Activated CD4-positive, alpha-beta T cell treated with anti-CD3 and anti-CD28 coated beads, Interleukin-2, amount 10 ng/mL, durations not matched to agents 24 days and 14 days (primary cell): ENCODE measurements around the gene FARP2. TPM values are rescaled to one million over a fixed set of nuclear protein-coding genes. Genes with fewer than 3 reads are reported as not detected.
"Not testable (repeated sequence)": the region's sequence is repeated elsewhere in the genome, so short reads cannot be mapped to it uniquely, and the experiment has no call there.

Source experiments
- DNase-seq: peaks from one replicate; pipeline ENCODE4 v3.0.0; 2022
- H3K27ac Mint-ChIP-seq: one replicate; pipeline ENCODE4 v1.8.0; 2022; ENCODE audit warnings: mild to moderate bottlenecking, mixed read lengths
- H3K27me3 Mint-ChIP-seq: one replicate; pipeline ENCODE4 v1.8.0; 2022; ENCODE audit warnings: mixed read lengths
- H3K36me3 Mint-ChIP-seq: one replicate; pipeline ENCODE4 v1.8.0; 2022; ENCODE audit warnings: low read depth, mild to moderate bottlenecking, mixed read lengths
- H3K4me1 Mint-ChIP-seq: one replicate; pipeline ENCODE4 v1.8.0; 2021; ENCODE audit warnings: mixed read lengths
- H3K4me3 Mint-ChIP-seq: one replicate; pipeline ENCODE4 v1.8.0; 2022; ENCODE audit warnings: mild to moderate bottlenecking, moderate library complexity, mixed read lengths
- H3K9me3 Mint-ChIP-seq: one replicate; pipeline ENCODE4 v1.8.0; 2021; ENCODE audit warnings: mixed read lengths
- intact Hi-C: fragments of 100-400 bp; cut with micrococcal nuclease; formaldehyde crosslinking; loops from one replicate; pipeline ENCODE4 v1.15.1; 2023
- total RNA-seq: library from RNA; stranded (reverse); gene quantifications from 2 replicates; pipeline ENCODE4 v1.2.3, GENCODE V29; 2022

Gene FARP2
- total RNA-seq, 1 donor from 2014 or later = 36.5 TPM

GRCh38 chr2:241417626-241418025 is 61.5 kb downstream of the FARP2 start:
- intact Hi-C loops = no loop called here
- Mint-ChIP-seq H3K4me3 (no peak overlapping the region), H3K4me1 (no peaks in the 10 kb centered on the region), H3K9me3 (peaks cover 2% of the 10 kb centered on the region), H3K27me3 (no peaks in the 10 kb centered on the region), H3K36me3 (peaks cover 22% of the 10 kb centered on the region), H3K27ac (no peak overlapping the region)
- no peak for DNase-seq

GRCh38 chr2:241421330-241421729 is 65.2 kb downstream of the FARP2 start:
- no peak for DNase-seq
- H3K27ac Mint-ChIP-seq = no peak overlapping the region
- no peak overlapping the region for H3K4me3 Mint-ChIP-seq
- no peaks in the 10 kb centered on the region for H3K4me1 Mint-ChIP-seq
- H3K9me3 Mint-ChIP-seq = peaks cover 25% of the 10 kb centered on the region
- H3K36me3 Mint-ChIP-seq = peaks cover 34% of the 10 kb centered on the region
- no peaks in the 10 kb centered on the region for H3K27me3 Mint-ChIP-seq
- intact Hi-C loops = no loop called here

DNA sequence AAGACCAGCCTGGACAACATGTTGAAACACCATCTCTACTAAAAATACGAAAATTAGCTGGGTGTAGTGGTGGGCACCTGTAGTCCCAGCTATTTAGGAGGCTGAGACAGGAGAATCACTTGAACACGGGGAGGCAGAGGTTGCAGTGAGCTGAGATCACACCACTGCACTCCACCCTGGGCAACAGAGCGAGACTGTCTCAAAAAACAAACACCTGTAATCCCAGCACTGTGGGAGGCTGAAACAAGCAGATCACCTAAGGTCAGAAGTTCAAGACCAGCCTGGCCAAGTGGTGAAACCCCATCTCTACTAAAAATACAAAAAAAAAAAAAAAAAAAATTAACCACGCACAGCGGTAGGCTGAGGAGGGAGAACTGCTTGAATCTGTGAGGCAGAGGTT is 65.9 kb downstream of the FARP2 start:
- H3K4me3 Mint-ChIP-seq, intact Hi-C loops, H3K27ac Mint-ChIP-seq, DNase-seq, H3K27me3 Mint-ChIP-seq, H3K4me1 Mint-ChIP-seq: not testable (repeated sequence)
- H3K36me3 Mint-ChIP-seq = peaks cover 32% of the 10 kb centered on the region
- peaks cover 25% of the 10 kb centered on the region for H3K9me3 Mint-ChIP-seq

DNA sequence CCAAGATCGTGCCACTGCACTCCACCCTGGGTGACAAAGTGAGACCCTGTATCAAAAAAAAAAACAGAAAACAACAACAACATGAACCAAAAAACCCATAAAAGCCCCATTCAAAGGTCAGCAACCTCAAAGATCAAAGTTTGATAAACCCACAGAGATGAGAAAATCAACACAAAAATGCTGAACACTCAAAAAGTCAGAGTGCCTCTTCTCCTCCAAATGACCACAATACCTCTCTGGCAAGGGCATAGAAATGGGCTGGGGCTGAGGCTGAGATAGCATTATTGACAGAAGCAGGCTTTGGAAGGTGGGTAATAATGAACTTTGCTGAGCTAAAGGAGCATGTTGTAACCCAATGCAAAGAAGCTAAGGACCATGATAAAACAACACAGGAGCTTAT is 66.3 kb downstream of the FARP2 start:
- Mint-ChIP-seq H3K27me3 (no peaks in the 10 kb centered on the region), H3K4me1 (no peaks in the 10 kb centered on the region), H3K36me3 (peaks cover 32% of the 10 kb centered on the region), H3K27ac (no peak overlapping the region), H3K9me3 (peaks cover 25% of the 10 kb centered on the region), H3K4me3 (no peak overlapping the region)
- intact Hi-C loops = no loop called here
- DNase-seq = no peak

- H3K9me3 Mint-ChIP-seq = peaks cover 25% of the 10 kb centered on the region
- H3K27ac Mint-ChIP-seq, H3K4me1 Mint-ChIP-seq, DNase-seq, H3K4me3 Mint-ChIP-seq, H3K27me3 Mint-ChIP-seq, intact Hi-C loops: not testable (repeated sequence)
- peaks cover 32% of the 10 kb centered on the region for H3K36me3 Mint-ChIP-seq
These were observed 67.4 kb downstream of the FARP2 start for GRCh38 chr2:241423489-241423888.

GRCh38 chr2:241425368-241425767 is 69.3 kb downstream of the FARP2 start:
- intact Hi-C loops = no loop called here
- peaks cover 32% of the 10 kb centered on the region for H3K36me3 Mint-ChIP-seq
- no peaks in the 10 kb centered on the region for H3K4me1 Mint-ChIP-seq
- no peak overlapping the region for H3K27ac Mint-ChIP-seq
- H3K27me3 Mint-ChIP-seq = no peaks in the 10 kb centered on the region
- H3K9me3 Mint-ChIP-seq = peaks cover 25% of the 10 kb centered on the region
- DNase-seq = no peak
- no peak overlapping the region for H3K4me3 Mint-ChIP-seq

DNA sequence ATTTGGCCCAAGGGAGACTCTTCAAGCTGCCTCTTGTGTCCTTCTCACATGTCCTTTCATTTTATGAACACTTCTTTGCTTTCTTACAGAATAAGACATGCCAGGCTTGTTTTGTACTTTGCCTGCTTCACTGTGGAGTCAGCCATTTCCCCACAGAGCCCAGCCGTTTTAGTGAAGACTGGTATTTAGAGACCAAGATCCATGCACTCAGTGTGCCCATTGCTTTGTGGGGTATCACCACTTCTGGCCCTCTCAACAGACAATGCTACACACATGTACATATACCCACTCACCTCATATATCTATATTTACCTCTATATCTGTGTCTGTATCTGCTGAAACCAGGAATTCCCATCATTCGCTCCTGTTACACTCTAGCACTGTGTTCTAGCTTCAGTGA is 74.1 kb downstream of the FARP2 start:
- no peaks in the 10 kb centered on the region for H3K4me1 Mint-ChIP-seq
- intact Hi-C loops = no loop called here
- no peak overlapping the region for H3K4me3 Mint-ChIP-seq
- H3K27me3 Mint-ChIP-seq = no peaks in the 10 kb centered on the region
- H3K27ac Mint-ChIP-seq = no peak overlapping the region
- no peak for DNase-seq
- H3K9me3 Mint-ChIP-seq = no peaks in the 10 kb centered on the region
- H3K36me3 Mint-ChIP-seq = peaks cover 19% of the 10 kb centered on the region

DNA sequence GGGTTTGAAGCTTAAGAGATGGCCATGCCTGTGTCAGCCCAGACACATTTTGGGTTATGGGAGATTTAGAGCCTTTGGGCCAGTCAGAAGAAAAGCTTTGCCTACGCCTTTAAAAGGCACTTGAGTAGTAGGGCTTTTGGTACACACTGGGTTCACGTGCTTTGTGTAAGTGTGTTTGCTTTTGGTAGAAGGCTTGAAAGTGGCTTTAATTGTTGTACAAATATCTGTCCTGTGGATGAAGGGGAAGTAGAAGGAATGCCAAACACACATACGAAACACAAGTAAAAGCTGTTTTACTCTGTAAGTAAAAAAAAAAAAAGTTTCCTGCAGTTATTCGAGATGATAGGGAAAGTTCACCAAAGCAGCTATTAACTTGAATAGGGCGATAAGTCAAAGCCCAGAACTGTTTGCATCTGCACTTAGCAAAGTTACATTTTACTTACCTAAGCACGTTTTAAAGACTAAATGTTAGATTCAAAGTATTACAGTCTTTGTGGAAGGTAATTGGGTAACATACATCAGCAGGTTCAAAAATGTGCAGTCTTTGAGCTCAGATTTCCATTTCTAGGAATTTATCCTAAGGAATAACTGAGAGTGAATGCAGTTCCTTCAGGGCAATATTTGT is 76.9 kb downstream of the FARP2 start:
- no peaks in the 10 kb centered on the region for H3K9me3 Mint-ChIP-seq
- no peak overlapping the region for H3K27ac Mint-ChIP-seq
- DNase-seq = no peak
- H3K27me3 Mint-ChIP-seq = no peaks in the 10 kb centered on the region
- intact Hi-C loops = no loop called here
- H3K4me3 Mint-ChIP-seq = no peak overlapping the region
- no peaks in the 10 kb centered on the region for H3K4me1 Mint-ChIP-seq
- H3K36me3 Mint-ChIP-seq = peaks cover 29% of the 10 kb centered on the region

DNA sequence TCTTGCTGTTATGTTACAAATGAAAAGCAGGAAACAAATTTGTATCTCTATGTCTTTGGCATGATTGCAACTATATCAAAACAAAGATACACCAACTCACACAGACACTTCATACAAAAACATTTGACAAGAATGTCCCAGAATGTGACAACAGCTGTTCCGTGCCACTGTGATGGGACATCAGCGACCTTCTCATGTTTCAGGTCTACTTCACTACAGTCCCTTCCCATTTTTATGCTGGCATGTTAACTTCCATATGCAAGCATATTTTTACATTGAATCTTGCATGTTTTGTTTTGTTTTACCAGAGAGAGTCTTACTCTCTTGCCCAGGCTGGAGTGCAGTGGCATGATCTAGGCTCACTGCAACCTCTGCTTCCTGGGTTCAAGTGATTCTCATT is 81.1 kb downstream of the FARP2 start:
- Mint-ChIP-seq H3K4me3 (no peak overlapping the region), H3K27me3 (peaks cover 6% of the 10 kb centered on the region), H3K4me1 (no peaks in the 10 kb centered on the region), H3K36me3 (peaks cover 35% of the 10 kb centered on the region), H3K27ac (no peak overlapping the region), H3K9me3 (no peaks in the 10 kb centered on the region)
- no peak for DNase-seq
- intact Hi-C loops = no loop called here

DNA sequence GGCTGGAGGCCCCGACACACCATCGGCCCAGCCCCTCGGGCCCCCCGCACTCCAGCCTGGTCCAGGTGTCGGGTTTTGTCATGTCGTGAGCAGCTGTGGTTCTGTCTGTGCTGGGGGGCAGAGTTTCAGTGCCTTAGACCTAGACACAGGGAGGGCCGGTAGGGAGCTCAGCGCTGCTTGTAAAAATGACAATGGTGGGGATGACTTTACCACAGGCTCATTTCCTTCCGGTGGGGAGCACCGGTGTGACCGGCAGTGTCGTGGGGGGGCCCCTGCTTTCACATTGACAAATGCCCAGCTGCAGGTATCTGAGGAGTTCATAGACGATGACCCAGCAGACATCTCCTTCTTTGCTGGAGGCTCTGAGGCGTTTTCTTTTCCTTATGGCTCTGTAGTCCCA is 85.4 kb downstream of the FARP2 start:
- Mint-ChIP-seq H3K9me3 (no peaks in the 10 kb centered on the region), H3K27me3 (peaks cover 19% of the 10 kb centered on the region), H3K27ac (no peak overlapping the region), H3K4me1 (peaks cover 23% of the 10 kb centered on the region), H3K36me3 (peaks cover 35% of the 10 kb centered on the region), H3K4me3 (no peak overlapping the region)
- intact Hi-C loops = no loop called here
- no peak for DNase-seq

DNA sequence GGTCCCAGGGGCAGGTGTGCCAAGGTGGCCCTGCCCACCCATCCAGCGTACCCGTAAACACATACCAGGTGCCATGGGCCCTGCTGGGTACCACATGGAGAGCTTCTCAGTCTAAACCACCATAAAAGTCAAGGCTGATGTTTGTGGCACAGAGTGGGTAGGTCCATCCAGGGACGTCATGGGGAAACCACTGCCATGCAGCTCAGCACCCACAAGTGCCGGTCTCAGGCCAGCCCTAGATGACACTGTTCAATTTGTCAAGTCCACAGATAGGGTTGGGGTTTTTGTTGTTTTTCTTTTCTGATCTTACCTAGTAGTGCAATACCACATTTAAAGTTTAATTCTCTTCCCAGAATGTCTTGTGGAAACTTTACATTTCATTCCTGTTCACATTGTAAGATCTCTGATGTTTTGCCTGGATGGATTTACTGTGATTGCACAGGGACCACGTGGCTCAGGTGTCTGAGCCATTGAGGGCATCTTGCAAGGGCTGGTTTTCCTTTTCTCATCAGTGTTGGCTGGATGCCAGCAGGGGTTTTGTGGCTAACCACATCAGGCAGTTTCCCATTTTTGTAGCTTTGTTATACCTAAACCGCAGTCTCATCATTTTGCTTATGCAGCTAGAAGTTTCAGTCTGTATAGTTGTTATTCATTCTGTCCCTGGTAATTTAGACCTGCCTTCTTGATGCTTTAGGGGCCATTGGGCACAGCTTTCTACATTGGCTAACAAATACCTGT is 87.6 kb downstream of the FARP2 start:
- DNase-seq = peak; percentile 97
- Mint-ChIP-seq H3K36me3 (peaks cover 29% of the 10 kb centered on the region), H3K27ac (peak overlapping the region; percentile 80), H3K4me1 (peaks cover 23% of the 10 kb centered on the region), H3K27me3 (peaks cover 29% of the 10 kb centered on the region), H3K9me3 (no peaks in the 10 kb centered on the region), H3K4me3 (peak overlapping the region; percentile 52)
- intact Hi-C loops = loop anchor here (1.0 to 2.0 kb wide), 2 partner anchors 65 to 87 kb away; partner anchors contain the start of genes FARP2 and STK25

DNA sequence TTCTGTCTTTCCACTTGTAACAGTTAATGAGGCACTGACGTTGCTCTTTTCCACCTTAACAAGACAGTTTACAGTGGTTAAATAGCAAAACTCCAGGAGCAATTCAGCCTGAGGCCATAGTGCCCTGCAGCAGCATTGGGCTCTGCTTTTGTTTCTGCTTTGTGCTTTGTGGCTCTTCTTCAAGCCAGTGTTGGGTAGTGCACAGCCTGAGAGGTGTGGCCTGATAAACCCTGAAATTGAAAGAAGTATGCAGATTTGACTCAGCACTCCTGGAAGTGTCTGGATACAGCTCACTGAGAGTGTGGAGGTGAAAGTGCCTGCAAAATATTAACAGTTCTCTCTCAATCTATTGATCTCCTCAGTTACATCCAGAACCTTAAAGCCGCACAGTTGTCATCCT is 89.3 kb downstream of the FARP2 start:
- intact Hi-C loops = loop anchor here (2.0 kb wide), 1 partner anchor 89 kb away; the partner anchor contains the start of gene FARP2
- Mint-ChIP-seq H3K27me3 (peaks cover 38% of the 10 kb centered on the region), H3K4me3 (no peak overlapping the region), H3K4me1 (peaks cover 23% of the 10 kb centered on the region), H3K36me3 (peaks cover 26% of the 10 kb centered on the region), H3K9me3 (no peaks in the 10 kb centered on the region), H3K27ac (peak overlapping the region; percentile 37)
- peak; percentile 80 for DNase-seq

GRCh38 chr2:241450092-241450491 is 94.0 kb downstream of the FARP2 start:
- intact Hi-C loops, DNase-seq, H3K9me3 Mint-ChIP-seq, H3K4me1 Mint-ChIP-seq, H3K4me3 Mint-ChIP-seq, H3K36me3 Mint-ChIP-seq, H3K27ac Mint-ChIP-seq: not testable (repeated sequence)
- peaks cover 31% of the 10 kb centered on the region for H3K27me3 Mint-ChIP-seq

- peaks cover 28% of the 10 kb centered on the region for H3K27me3 Mint-ChIP-seq
- H3K4me3 Mint-ChIP-seq = no peak overlapping the region
- intact Hi-C loops = no loop called here
- H3K27ac Mint-ChIP-seq = no peak overlapping the region
- no peak for DNase-seq
- H3K4me1 Mint-ChIP-seq = no peaks in the 10 kb centered on the region
- H3K36me3 Mint-ChIP-seq = no peaks in the 10 kb centered on the region
- H3K9me3 Mint-ChIP-seq = no peaks in the 10 kb centered on the region
These were observed 95.9 kb downstream of the FARP2 start for GRCh38 chr2:241451840-241452506.
